Kidney (tissue), 14 donors: ENCODE results near the gene MLC1. TPM values are rescaled to one million over a fixed set of nuclear protein-coding genes. Genes with fewer than 3 reads are reported as not detected.

ENCODE experiments used
- DNase-seq, 5 donors: peaks; one replicate each; pipeline ENCODE4 v3.0.0-alpha.2; 2013 to 2020
- FAIRE-seq: peaks from 2 replicates; lab custom pipeline; 2012; peaks lifted over from hg19 to GRCh38; lab: Jason Lieb, UNC
- H3K27ac ChIP-seq, 2 donors: one replicate each; pipeline ENCODE4 v1.7.0; 2013; ENCODE audit warnings: low read depth in 2 of 2, low read length in 2 of 2, inconsistent platforms in 1 of 2
- H3K27me3 ChIP-seq: one replicate; pipeline ENCODE4 v1.7.1; 2013; ENCODE audit warnings: low read length, inconsistent platforms; ENCODE audit not compliant: control insufficient read depth, insufficient read depth
- H3K36me3 ChIP-seq, 3 donors: one replicate each; pipeline versions ENCODE4 v1.7.0 to v1.7.1; 2013; ENCODE audit warnings: low read length in 3 of 3, control low read depth in 1 of 3, inconsistent platforms in 1 of 3; ENCODE audit not compliant: insufficient read depth in 3 of 3, control insufficient read depth in 2 of 3
- H3K4me1 ChIP-seq, 3 donors: one replicate each; pipeline versions ENCODE4 v1.7.0 to v1.7.1; 2013; ENCODE audit warnings: low read length in 3 of 3, inconsistent platforms in 1 of 3, low read depth in 1 of 3; ENCODE audit not compliant: control insufficient read depth in 2 of 3, insufficient read depth in 2 of 3
- H3K4me3 ChIP-seq, 3 donors: one replicate each; pipeline versions ENCODE4 v1.7.0 to v1.8.1; 2013; ENCODE audit warnings: low read length in 3 of 3, control low read depth in 1 of 3, inconsistent platforms in 1 of 3
- H3K9ac ChIP-seq, 3 donors: one replicate each; pipeline versions ENCODE4 v1.7.0 to v1.7.1; 2013; ENCODE audit warnings: low read length in 3 of 3, control low read depth in 1 of 3, inconsistent platforms in 1 of 3
- H3K9me3 ChIP-seq, 3 donors: one replicate each; pipeline versions ENCODE4 v1.7.0 to v1.7.1; 2013; ENCODE audit warnings: low read length in 3 of 3, control low read depth in 1 of 3, inconsistent platforms in 1 of 3; ENCODE audit not compliant: control insufficient read depth in 2 of 3, insufficient read depth in 1 of 3
- intact Hi-C: fragments of 100-400 bp; cut with DNase I; formaldehyde crosslinking; loops from one replicate; pipeline ENCODE4 v1.11.1; 2022
- polyA plus RNA-seq: library from polyadenylated mRNA; stranded (reverse); fragments of 350-450 nt; fragmentation: Illumina TruSeq; extraction: RNeasy Lipid Tissue Mini Kit (QIAGEN cat#74804); gene quantifications from one replicate; pipeline ENCODE4 v1.2.3, GENCODE V29; 2014; ENCODE audit warnings: low read depth, low replicate concordance; ENCODE audit not compliant: insufficient read depth
- total RNA-seq: library from RNA; stranded (reverse); fragmentation: NEBNext Ultra II Directional; extraction: Animal tissue kit (Norgen Biotek cat#: 25700); gene quantifications from one replicate; pipeline ENCODE4 v1.2.1, GENCODE V29; 2021
- TF ChIP-seq, protein P1 (sequence below): IDR thresholded peaks from 3 replicates; pipeline ENCODE4 v1.5.1; 2012; ENCODE audit warnings: mild to moderate bottlenecking, moderate library complexity, borderline replicate concordance; ENCODE audit not compliant: insufficient read depth; ENCODE audit errors: extremely low read depth
- donor health status: control.
- donor health status: control.
- donor health status: control.
- donor health status: control.
- donor health status: control.
- donor health status: DM: yes; HTN: yes; CAD: no.
- donor health status: Normal renal cell carcinoma (clear cell type).

Gene MLC1
- total and polyA plus RNA-seq, 2 donors from 2014 or later: 0.28 TPM; not detected in 1

DNA sequence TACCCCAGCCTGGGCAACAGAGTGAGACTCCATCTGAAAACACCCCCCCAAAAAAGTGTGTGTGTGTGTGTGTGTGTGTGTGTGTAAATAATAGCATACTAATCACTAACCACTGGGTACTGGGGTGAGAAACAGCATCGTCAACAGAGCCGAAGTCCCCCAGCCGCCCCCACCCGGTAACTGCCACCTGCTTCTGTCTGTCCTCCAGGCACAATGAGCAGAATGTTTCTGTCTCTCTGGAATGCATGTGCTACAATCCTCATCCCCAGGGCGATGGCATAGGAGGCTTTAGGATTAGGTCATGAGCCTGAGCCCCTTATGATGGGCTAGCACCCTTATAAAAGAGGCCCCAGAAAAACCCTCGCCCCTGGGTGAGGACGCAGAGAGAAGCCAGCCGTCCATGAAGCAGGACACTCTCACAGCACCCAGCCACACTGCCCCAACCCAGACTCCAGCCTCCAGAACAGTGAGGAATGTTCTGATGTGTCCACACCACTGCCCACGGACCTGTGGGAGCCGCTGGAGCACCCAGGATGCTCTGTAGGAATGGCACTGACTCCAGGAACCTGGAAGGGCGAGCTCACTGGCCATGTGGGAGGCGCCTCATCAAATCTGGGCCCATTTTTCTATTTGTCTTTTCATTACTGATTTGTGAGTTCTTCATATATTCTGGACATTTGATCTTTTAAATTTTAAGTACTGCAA lies 37.0 kb downstream of the MLC1 start:
- no peak for FAIRE-seq
- Histone ChIP-seq H3K27ac (no peak overlapping the region), H3K4me1 (no peaks in the 10 kb centered on the region), H3K9ac (no peak overlapping the region), H3K9me3 (no peaks in the 10 kb centered on the region), H3K36me3 (no peaks in the 10 kb centered on the region), H3K4me3 (no peak overlapping the region), H3K27me3 (no peaks in the 10 kb centered on the region)
- TF ChIP-seq, protein P1, sequence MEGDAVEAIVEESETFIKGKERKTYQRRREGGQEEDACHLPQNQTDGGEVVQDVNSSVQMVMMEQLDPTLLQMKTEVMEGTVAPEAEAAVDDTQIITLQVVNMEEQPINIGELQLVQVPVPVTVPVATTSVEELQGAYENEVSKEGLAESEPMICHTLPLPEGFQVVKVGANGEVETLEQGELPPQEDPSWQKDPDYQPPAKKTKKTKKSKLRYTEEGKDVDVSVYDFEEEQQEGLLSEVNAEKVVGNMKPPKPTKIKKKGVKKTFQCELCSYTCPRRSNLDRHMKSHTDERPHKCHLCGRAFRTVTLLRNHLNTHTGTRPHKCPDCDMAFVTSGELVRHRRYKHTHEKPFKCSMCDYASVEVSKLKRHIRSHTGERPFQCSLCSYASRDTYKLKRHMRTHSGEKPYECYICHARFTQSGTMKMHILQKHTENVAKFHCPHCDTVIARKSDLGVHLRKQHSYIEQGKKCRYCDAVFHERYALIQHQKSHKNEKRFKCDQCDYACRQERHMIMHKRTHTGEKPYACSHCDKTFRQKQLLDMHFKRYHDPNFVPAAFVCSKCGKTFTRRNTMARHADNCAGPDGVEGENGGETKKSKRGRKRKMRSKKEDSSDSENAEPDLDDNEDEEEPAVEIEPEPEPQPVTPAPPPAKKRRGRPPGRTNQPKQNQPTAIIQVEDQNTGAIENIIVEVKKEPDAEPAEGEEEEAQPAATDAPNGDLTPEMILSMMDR: no peak
- peak in 2 of 5 donors; percentile 26 to 27 for DNase-seq
- intact Hi-C loops: no loop called here

DNA sequence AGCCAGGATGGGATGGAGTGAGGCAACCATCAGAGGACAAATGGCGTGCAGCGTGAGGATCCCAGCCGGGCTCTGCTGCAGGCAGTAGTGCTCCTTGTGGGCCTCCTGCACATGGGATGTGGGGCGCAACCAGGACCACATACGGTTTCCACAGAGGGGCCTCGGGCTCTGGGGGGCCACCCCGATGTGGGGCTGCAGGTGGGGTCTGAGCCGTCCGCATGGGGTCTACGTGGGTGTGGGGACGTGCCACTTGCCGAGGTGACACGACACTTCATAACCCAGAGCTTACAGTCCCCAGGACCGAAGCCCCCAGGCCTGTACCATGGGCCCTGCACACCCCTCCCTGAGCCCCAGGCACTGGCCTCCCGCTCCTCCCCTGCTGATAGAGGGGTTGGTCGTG lies 37.9 kb downstream of the MLC1 start:
- no peak for FAIRE-seq

DNA sequence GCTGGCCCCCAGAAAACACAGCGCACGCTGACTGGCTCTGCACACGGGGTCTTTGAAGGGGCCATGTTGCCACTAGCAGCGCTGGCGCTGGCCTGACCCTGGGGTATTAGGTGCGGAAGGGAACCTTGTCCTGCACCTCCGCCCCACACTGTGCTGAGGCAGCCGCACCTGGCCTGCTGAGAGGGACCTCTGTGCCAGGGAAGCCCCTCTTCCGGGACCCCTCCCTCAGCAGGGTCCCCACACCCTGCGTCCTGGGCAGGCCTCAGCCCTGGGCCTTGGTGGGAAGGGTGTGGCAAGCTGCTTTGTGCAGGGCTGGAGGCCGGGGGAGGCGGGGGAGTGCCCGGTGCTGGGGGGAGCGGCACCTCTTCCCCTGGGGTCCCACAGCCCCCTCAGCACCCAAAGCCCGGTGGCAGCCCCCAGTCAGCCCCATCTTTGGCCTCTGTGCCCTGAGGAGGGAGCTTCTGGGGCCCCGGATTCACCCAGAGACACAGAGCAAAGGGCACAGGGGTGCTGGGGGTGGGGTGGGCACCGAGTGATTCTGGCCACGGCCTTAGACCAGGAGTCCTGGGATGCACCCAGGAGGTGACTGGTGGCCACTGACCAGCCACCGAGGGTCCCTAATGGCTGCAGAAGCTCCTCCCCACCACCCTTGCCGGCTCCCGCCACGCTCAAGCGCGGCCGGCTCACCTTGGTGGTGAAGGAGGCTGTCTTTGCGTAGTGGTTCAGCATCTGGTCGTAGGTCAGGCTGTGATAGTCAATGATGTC lies 38.6 kb downstream of the MLC1 start:
- peak in 2 of 5 donors; percentile 27 to 69 for DNase-seq
- H3K4me1 ChIP-seq: no peaks in the 10 kb centered on the region
- no peaks in the 10 kb centered on the region for H3K27me3 ChIP-seq
- no peak overlapping the region for H3K27ac ChIP-seq
- H3K4me3 ChIP-seq: no peak overlapping the region
- H3K9me3 ChIP-seq: no peaks in the 10 kb centered on the region
- FAIRE-seq: no peak
- intact Hi-C loops: no loop called here
- no peak overlapping the region for H3K9ac ChIP-seq
- TF ChIP-seq, protein P1: no peak
- H3K36me3 ChIP-seq: no peaks in the 10 kb centered on the region

More for the DNA sequence above, 37.9 kb downstream of the MLC1 start:
- Histone ChIP-seq H3K36me3 (no peaks in the 10 kb centered on the region), H3K9me3 (no peaks in the 10 kb centered on the region), H3K27ac (no peak overlapping the region), H3K4me1 (no peaks in the 10 kb centered on the region), H3K9ac (no peak overlapping the region), H3K27me3 (no peaks in the 10 kb centered on the region), H3K4me3 (no peak overlapping the region)
- DNase-seq: peak in 2 of 5 donors; percentile 16 to 64
- TF ChIP-seq, protein P1: no peak
- intact Hi-C loops: no loop called here
